Peyer's patch (tissue), 4 donors: Measurements from ENCODE around the gene SYTL5.

Experiments
- CTCF ChIP-seq, 6 experiments: fragments of 450-650 bp in 4 of 6; fragments of 200-600 bp in 2 of 6; sonication (generic) in 1 of 6; IDR thresholded peaks; one replicate each; pipeline ENCODE4 v1.5.1; 2017 to 2019; ENCODE audit warnings: antibody characterized with exemption in 6 of 6, mild to moderate bottlenecking in 3 of 6, moderate library complexity in 1 of 6
- POLR2A ChIP-seq, 2 donors: fragments of 450-650 bp; IDR thresholded peaks; one replicate each; pipeline ENCODE4 v1.5.1; 2017; ENCODE audit warnings: antibody characterized with exemption in 2 of 2, mild to moderate bottlenecking in 2 of 2, moderate library complexity in 2 of 2

- no peak for TF ChIP-seq POLR2A (IDR thresholded peaks at IDR 0.05)
- no peak for TF ChIP-seq CTCF (IDR thresholded peaks at IDR 0.05)
Observed at GRCh38 chrX:38112566-38112965, 106.2 kb downstream of the SYTL5 start.
